ENCODE data around the gene NCCRP1.

The NCCRP1 gene

GRCh38 chr19:39157997-39158389 lies 38.8 kb upstream of the NCCRP1 start:
- H3K36me3 ChIP-seq (ENCODE audit: low read depth) = no peaks in the 10 kb centered on the region
- H3K9me3 ChIP-seq (ENCODE audit: severe bottlenecking) = no peaks in the 10 kb centered on the region
- no peak overlapping the region for H3K4me3 ChIP-seq (ENCODE audit: severe bottlenecking)
- no peak overlapping the region for H3K27ac ChIP-seq (ENCODE audit: poor library complexity, severe bottlenecking)
- TF ChIP-seq CTCF (IDR thresholded peaks at IDR 0.05; ENCODE audit: poor library complexity, severe bottlenecking) = no peak
- DNase-seq (ENCODE audit: low spot score) (peak; percentile 40), ATAC-seq (ENCODE audit: low read depth) (no peak)
- H3K4me1 ChIP-seq (ENCODE audit: insufficient read depth, poor library complexity, severe bottlenecking) = peaks cover 29% of the 10 kb centered on the region
- H3K27me3 ChIP-seq (ENCODE audit: insufficient read depth, poor library complexity, severe bottlenecking) = no peaks in the 10 kb centered on the region

- Histone ChIP-seq H3K4me1 (ENCODE audit: insufficient read depth, poor library complexity, severe bottlenecking) (peaks cover 29% of the 10 kb centered on the region), H3K36me3 (ENCODE audit: low read depth) (no peaks in the 10 kb centered on the region), H3K9me3 (ENCODE audit: severe bottlenecking) (no peaks in the 10 kb centered on the region), H3K4me3 (ENCODE audit: severe bottlenecking) (no peak overlapping the region), H3K27me3 (ENCODE audit: insufficient read depth, poor library complexity, severe bottlenecking) (no peaks in the 10 kb centered on the region), H3K27ac (ENCODE audit: poor library complexity, severe bottlenecking) (no peak overlapping the region)
- ATAC-seq (ENCODE audit: low read depth) (no peak), DNase-seq (ENCODE audit: low spot score) (no peak)
- no peak for TF ChIP-seq CTCF (IDR thresholded peaks at IDR 0.05; ENCODE audit: poor library complexity, severe bottlenecking)
Measured at GRCh38 chr19:39158646-39159260, 38.0 kb upstream of the NCCRP1 start.

GRCh38 chr19:39160523-39160861 lies 36.3 kb upstream of the NCCRP1 start:
- DNase-seq (ENCODE audit: low spot score) = peak; percentile 39
- no peak for TF ChIP-seq CTCF (IDR thresholded peaks at IDR 0.05; ENCODE audit: poor library complexity, severe bottlenecking)
- H3K36me3 ChIP-seq (ENCODE audit: low read depth) = no peaks in the 10 kb centered on the region
- peak overlapping the region; percentile 52 for H3K27ac ChIP-seq (ENCODE audit: poor library complexity, severe bottlenecking)
- peaks cover 16% of the 10 kb centered on the region for H3K4me1 ChIP-seq (ENCODE audit: insufficient read depth, poor library complexity, severe bottlenecking)
- peak; percentile 24 for ATAC-seq (ENCODE audit: low read depth)
- no peaks in the 10 kb centered on the region for H3K27me3 ChIP-seq (ENCODE audit: insufficient read depth, poor library complexity, severe bottlenecking)
- no peak overlapping the region for H3K4me3 ChIP-seq (ENCODE audit: severe bottlenecking)
- no peaks in the 10 kb centered on the region for H3K9me3 ChIP-seq (ENCODE audit: severe bottlenecking)

DNA sequence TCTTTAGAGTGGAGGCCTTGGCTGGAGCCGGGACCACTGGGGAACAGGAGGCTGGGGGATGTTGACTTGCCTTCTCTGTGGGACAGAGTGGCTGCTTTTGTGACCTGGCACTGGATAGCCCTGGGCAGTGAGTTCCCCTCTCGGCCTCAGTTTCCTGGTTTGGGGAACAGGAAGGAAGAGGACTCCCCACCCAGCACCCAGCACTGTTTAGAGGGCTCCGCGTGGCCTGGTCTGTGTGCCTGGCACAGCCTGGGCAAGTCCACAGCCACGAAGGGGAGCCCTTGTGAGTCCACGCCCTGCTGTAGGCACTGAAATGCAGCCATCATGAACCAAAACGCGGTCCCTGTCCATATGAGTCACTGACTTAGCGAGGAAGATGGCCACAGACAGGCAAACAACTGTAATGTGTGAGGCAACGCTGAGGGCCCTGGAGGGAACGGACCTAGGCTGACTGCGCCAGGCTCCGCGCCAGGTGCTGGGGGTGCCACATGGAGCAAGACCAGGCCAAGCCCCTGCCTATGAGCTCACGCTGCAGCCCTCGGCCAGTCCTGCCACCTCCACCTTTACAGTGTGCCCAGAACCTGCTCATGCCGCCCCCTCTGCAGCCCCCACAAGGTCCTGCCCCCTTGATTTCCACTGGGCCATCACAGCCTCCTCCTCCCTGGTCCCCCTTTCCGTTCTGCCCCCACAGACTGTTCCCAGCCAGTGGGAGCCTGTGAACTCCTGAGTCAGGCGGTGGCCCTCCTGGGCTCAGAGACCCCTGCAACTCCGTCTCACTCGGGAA lies 35.7 kb upstream of the NCCRP1 start:
- DNase-seq (ENCODE audit: low spot score) (peak; percentile 68), ATAC-seq (ENCODE audit: low read depth) (peak; percentile 72)
- peaks cover 15% of the 10 kb centered on the region for H3K4me1 ChIP-seq (ENCODE audit: insufficient read depth, poor library complexity, severe bottlenecking)
- H3K9me3 ChIP-seq (ENCODE audit: severe bottlenecking) = no peaks in the 10 kb centered on the region
- H3K36me3 ChIP-seq (ENCODE audit: low read depth) = no peaks in the 10 kb centered on the region
- H3K4me3 ChIP-seq (ENCODE audit: severe bottlenecking) = no peak overlapping the region
- peak overlapping the region; percentile 52 for H3K27ac ChIP-seq (ENCODE audit: poor library complexity, severe bottlenecking)
- no peaks in the 10 kb centered on the region for H3K27me3 ChIP-seq (ENCODE audit: insufficient read depth, poor library complexity, severe bottlenecking)
- no peak for TF ChIP-seq CTCF (IDR thresholded peaks at IDR 0.05; ENCODE audit: poor library complexity, severe bottlenecking)

Measured in RWPE2 (cell line).